G401 (cell line): ENCODE results near the gene PDGFB. TPM values are rescaled to one million over a fixed set of nuclear protein-coding genes. Genes with fewer than 3 reads are reported as not detected.
A peak's percentile ranks its signal among the peaks of the same experiment; 100 is the strongest.

Experiments
- DNase-seq: peaks from one replicate; pipeline ENCODE4 v3.0.0-alpha.2; 2015; ENCODE audit warnings: low spot score
- in situ Hi-C: cut with HindIII; loops from 2 replicates; pipeline ENCODE4 v1.10.0; 2016; ENCODE audit warnings: low sequenced_read_pairs, mixed read lengths
- total RNA-seq: library from RNA; depleted of rRNA; stranded (reverse); fragments of >200 nt; shearing (Covaris generic); gene quantifications from 2 replicates; pipeline ENCODE4 v1.2.3, GENCODE V29; 2014

Gene PDGFB
- total RNA-seq, 1 experiment from 2014 or later = 17.1 TPM

- no peak for DNase-seq
- in situ Hi-C loops = no loop called here
Measured at GRCh38 chr22:39184586-39185577, 59.9 kb downstream of the PDGFB start.

DNA sequence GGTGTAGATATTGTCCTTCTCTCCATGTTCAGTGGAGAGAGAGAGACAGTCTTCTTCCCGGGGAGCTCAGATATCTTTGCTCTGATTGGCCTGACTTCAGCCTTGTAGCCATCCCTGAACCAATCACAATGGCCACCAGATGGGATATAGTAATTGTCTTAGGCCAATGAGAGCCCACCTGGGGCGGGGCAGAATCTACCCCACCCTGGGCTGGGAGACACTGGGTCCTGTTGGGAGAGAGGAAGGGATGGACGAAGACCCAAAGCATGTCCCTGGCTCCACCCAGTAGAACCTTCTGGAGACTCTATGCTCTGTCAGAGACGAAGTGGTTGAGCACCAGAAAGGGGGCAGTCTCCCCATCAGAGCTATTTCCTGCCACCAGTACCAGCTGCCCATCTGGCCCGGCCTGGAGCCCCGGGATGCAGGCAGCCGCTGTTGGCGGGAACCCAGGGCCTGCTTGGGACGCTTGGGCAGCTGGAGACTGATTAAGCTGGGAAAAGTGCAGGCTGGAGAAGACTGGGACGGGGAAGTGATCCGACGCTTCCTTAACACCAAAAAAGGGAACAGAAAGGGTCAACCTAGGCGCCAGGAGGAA is 60.7 kb downstream of the PDGFB start:
- in situ Hi-C loops = no loop called here
- peak; percentile 40 for DNase-seq

DNA sequence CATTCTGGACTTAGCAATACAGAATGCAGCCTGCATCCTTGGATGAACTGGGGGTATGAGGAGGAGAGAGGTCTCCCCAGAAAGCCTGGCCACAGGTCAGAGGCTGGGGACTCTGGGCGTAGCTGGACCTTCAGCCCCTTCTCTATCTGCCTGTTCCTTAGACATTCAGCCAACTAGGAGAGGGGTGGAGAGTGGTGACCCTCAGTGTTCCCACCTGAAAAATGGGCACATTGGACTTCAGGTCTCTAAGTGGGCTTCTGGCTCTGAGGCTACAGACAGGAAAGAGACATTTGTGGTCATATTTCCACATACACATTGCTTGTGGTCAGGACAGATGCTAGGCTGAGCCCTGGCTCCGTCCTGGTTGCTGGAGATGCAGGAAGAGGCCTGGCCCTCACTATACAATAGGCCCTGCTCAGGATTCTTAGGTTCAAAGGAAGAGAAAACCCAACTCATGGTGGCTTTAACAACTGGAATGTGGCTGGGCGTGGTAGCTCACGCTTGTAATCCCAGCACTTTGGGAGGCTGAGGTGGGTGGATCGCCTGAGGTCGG is 62.2 kb downstream of the PDGFB start:
- no peak for DNase-seq
- in situ Hi-C loops = no loop called here

GRCh38 chr22:39181778-39182177 is 63.0 kb downstream of the PDGFB start:
- no peak for DNase-seq

GRCh38 chr22:39181356-39181755 is 63.4 kb downstream of the PDGFB start:
- DNase-seq = no peak
- in situ Hi-C loops = no loop called here

More at GRCh38 chr22:39181778-39182177, 63.0 kb downstream of the PDGFB start:
- in situ Hi-C loops = no loop called here

GRCh38 chr22:39179841-39180335 is 64.9 kb downstream of the PDGFB start:
- in situ Hi-C loops = no loop called here
- DNase-seq = peak; percentile 51

- in situ Hi-C loops = no loop called here
Measured at GRCh38 chr22:39179401-39179827, 65.4 kb downstream of the PDGFB start.

GRCh38 chr22:39178206-39179111 is 66.3 kb downstream of the PDGFB start:
- in situ Hi-C loops = no loop called here
- DNase-seq = no peak

More at GRCh38 chr22:39179401-39179827, 65.4 kb downstream of the PDGFB start:
- DNase-seq = peak; percentile 57

- in situ Hi-C loops = no loop called here
- DNase-seq = no peak
Measured at GRCh38 chr22:39177791-39178190, 67.0 kb downstream of the PDGFB start.

DNA sequence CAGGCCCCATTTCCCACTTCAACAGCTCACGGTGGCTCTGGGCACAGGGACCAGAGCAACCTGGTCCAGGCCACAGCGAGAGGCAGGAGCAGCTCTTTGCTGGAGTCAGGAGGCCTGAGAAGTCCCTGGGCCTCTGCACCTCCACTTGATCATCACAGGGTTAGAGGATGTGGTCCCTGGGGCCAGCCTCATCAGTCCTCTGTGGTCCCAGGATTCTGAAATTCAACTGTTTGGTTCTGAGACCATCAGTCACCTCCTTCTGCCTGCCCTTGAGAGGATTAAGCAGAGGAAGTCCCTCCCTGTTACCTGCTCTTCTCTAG is 67.4 kb downstream of the PDGFB start:
- in situ Hi-C loops = no loop called here
- no peak for DNase-seq

- DNase-seq = no peak
- in situ Hi-C loops = no loop called here
Measured at GRCh38 chr22:39176714-39177455, 67.9 kb downstream of the PDGFB start.

GRCh38 chr22:39176143-39176713 is 68.6 kb downstream of the PDGFB start:
- in situ Hi-C loops = no loop called here
- peak; percentile 14 for DNase-seq

DNA sequence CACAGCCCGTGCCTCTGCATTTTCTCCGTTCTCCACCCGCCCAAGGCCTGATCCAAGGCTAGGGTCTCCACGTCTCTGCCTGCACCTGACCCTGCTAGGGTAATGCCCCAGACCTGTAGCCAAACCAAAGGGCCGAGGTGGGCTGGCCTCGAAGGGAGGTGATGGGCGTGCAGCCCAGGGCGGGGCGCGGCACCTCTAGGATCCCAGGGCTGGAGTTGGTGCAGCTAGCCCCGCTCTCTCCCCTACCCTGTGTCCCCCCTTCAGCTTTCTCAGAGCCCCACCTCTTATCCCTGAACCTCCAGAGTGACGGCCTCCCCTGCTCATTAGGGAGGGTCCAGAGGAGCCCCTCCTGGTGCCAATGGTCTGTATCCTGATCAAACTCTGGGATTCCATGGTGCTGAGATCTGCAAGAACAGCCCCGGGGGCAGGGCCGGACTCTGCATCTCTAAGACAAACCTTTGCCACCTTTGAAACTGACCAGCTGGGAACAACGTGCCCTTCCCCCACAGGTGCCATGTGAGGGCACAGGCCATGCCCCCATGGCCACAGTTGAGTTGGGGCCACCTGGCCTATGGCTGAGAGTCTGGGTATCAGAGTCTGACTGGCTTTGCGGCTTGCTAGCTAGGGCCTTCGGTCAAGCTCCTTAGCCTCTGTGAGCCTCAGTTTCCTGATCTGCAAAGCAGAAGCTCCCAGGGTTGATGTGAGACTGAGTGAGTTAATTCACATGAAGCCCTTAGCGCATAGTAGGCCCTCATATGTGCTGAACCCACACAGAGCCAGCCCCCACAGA is 69.2 kb downstream of the PDGFB start:
- no peak for DNase-seq
- in situ Hi-C loops = no loop called here

DNA sequence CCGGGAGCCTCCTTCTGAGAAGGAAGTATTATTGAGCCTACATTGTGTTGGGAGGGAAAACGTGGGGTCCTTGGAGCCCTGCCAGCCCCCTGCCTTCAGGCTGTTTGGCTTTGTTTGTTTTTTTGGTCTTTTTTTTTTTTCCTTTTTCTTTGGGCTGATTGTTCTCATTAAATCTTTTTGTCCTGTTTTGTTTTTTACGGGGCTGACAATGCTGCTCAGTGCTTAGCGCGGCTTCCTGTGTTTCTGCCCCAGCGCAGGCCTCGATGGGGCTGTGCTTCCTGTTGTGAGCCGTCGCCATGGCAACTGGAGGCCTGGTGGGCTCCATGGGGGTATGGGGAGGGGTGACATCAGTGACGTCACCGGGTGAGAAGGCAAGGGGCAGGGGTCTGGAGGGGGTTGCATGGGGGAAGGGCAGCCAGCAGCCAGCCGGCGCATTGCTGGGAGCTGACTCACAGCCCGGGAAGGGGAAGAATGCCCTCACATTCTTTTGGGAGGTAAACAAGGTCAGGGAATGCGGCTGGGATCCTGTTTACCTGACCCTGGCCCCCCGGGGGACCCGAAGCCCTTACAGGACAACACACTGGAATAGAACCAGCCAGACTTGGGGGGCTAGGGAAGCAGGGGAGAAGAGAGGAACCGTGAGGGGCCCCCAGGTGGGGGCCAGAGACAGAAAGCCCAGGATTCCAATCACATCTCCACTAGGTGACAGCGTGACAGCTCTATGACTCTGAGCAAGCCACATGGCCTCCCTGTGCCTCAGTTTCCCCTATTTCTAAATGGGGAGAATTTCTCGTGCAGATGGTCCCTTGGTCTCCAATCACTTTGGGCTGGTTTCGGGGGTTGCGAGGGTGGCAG is 70.1 kb downstream of the PDGFB start:
- DNase-seq = peak; percentile 52
- in situ Hi-C loops = no loop called here

DNA sequence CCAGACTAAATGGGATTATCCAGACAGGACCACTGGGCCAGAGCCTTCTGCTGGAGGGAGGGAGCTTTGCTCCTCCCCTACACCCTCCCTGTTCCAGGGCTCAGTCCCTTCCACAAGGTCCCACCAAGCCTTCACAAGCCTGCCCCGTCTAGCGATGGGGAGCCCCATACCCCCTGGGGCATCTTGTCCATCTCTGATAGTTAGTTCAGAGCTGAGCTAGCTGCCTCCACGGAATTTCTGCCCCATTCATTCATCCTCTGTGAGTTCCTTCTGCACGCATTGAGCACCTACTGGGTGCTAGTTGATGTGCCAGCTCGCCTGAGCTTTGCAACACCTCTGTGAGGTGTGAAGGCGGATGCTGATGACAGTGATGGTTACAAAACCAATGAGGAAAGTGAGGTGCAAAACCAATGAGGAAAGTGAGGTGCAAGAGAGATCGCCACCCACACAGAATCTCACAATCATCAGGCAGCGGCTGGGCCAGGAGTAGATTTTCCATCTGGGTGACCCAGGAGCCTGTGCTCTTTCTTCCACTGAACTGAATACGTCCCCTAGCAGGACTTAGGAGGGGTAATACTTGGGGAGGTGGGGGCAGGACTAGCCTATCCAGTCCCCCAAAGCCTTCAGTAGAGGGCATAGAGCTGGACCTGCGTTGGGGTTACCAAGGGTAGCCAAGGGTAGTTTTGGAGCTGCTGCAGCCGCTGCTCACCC is 70.8 kb downstream of the PDGFB start:
- no peak for DNase-seq
- in situ Hi-C loops = no loop called here
